T-helper 9 cell (primary cell): ENCODE results near the gene GTSE1.
A peak's percentile ranks its signal among the peaks of the same experiment; 100 is the strongest.

ENCODE experiments used
- DNase-seq: peaks from one replicate; pipeline ENCODE4 v3.0.0-alpha.2; 2020

Gene GTSE1

DNA sequence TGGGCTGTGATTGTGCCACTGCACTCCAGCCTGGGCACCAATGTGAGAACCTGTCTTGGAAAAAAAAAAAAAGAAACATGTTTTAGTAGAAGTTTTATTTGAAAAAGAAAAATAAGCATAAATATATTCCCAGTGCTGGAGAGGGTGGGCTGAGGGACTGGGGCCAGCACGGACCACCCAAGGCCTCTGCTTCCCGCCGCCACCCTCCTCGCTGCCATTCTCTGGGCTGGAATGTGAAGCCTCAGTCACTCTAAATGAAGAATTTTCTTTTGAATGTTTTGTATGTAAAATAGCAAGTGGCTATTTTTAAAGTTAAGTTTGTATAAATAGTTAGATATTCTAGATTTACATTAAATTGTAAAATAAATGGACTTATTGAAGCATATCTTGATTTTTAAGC, 33.8 kb downstream of the GTSE1 start:
- DNase-seq = no peak

DNA sequence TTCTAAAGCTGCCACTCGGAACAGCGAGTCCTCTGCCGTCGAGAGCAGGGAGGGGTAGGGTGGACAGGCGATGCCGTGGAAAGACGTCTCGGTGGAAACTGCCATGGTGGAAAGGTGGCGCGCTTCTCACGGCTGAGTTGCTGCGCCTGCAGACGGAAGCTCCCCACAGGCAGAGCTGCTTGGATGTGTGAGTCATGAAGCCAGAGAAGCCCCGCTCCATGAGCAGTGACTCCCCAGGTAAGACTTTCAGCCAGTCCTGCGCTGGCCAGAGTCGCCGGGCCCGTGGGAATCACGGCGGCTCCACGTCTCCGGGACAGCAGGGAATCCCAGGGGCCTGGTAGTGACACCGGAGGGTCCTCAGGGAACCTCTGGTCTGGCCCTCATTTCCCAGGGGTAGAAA, 34.8 kb downstream of the GTSE1 start:
- no peak for DNase-seq

DNA sequence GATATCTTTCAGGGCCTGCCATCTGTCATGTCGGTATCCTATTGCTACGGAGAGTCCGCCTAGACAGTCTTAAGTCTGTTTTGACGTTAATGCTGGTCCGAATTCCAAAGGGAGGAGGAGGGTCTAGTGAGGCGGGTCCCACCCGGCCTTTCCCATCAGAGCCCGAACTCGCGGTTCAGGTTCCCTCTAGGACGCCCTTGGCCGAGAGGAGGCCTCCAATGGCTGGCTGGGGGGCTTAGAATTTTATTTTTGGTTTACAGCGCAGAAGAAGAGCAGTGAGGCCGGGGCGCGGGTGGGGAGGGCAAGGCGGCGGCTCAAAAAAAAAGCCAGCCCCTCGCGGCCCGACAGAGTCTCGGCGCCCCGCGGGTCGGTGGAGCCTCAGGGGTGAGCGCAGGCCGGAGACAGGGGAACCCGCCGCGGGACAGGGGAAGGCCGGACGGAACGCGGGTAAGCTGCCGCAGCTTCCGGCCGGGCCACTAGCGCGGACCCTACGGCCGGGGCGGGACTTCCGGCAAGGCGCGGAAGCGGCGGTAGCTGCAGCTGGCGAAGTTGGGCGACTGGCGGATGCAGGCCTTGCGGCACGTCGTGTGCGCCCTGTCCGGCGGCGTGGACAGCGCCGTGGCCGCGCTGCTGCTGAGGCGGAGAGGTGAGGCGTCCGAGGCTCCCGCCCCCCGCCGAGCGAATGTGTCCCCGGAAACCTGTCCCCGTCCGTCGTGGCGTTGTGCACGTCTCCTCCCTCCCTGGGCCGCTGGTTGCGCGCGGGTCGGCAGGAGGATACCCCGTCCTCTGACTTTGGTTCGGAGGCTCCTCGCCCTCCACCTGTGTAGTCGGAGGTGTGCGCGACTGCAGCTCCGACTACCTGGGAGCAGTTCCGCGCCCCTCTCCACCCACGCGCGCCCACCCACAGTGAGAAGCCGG, 38.8 kb downstream of the GTSE1 start, which contains the start of gene TRMU:
TSS of gene TRMU (plus strand) at position 514 of the 918 bp plus-strand sequence. CDS start at position 565, 51 bp downstream.
- DNase-seq = peak; percentile 56

DNA sequence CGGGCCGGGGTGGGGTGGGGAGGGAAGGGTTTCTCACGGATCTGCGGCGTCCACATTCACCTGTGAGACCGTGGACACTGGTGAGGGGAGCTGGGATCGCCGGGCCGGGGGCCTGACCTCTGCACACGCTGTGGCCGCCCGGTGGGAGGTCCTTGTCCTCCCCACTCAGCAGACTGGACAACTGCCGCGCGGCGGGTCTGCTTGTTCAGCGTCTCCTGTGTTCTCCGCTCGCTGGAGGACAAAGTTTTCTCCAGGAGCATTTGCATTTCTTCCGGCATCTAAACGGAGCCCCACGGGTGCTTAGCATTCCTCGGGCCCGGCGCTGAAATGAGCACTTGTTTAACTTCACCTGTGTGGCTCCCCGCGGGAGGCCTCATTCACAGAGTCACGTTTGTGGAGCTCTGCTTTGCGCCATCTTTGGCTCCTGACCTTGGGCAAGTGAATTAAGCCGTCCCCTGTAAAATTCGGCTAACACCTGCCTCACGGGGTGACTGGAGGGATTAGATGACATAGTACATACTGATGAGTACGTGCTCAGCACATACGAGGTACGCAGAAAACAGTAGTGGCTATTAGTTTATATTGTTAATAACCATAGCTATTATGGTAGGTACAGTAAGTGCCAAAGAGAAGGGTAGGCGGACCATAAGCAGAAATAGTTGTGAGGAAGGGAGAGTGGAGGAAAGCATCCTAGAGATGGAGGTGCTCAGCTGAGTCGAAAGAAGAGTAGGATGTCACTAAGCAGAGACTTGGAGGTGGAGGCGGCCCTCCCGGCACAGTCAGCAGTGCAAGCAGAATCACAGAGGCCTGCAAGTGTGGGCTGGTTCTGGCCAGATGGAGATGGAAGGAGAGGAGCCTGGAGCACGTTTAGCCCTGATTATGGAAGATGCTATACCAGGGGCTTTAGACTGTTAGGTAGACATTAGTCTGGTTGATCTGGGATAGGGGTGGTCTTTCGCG, 39.7 kb downstream of the GTSE1 start:
- DNase-seq = no peak

DNA sequence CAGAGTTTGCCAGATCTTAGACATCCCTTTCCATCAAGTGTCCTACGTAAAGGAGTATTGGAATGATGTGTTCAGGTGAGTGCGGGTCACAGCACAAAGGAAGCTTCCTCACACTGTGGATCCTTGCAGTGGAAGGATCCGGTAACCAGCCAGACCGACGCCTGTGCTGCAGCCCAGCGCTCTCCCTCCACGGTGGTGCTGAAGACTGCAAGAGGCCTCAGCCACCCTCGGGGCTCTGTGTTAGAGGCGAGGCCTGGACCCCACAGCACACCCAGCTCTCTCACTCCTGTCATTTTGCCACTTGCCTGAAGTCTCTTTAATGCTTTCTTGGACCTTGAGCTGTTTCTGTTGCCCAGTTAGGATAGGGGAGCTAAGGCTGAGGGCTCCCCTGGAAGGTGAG, 41.2 kb downstream of the GTSE1 start:
- no peak for DNase-seq

DNA sequence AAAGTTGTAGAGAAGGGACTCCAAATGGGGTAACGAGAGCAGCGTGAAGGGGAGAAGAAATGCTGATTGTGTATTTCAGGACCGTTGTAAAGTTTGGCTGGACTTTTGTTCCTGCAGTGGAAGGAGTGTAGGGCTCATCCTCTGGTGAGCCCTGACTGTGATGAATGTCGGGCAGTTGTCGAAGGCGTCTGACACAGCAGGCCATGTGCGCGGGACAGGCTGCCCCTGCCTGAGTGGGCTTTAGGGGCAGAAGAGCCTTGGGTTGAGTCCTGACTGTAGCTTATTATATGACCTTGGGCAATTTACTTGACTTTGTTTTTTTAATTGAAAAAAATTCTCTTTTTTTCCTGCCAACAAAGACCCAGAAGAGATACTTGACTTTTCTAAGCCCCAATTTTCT, 42.0 kb downstream of the GTSE1 start:
- no peak for DNase-seq

DNA sequence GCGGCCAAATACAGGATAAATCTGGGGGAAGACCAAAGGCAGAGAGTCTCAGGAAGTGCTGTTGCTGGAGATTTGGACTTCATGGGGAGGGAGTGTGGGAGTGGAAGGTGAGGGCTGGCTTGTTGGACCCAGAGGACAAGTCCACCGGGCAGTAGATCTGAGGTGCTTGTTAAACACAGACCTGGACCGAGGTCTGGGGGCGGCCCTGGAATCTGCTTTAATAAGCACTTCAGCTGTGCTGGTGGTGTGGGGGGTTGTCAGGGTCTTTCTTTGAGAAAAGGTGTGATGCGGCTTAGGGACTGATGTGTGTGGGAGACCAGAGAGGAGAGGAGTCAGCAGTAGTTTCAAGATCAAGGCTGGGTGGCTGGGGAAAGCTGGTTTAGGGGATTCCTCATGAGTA, 43.3 kb downstream of the GTSE1 start:
- DNase-seq = no peak

DNA sequence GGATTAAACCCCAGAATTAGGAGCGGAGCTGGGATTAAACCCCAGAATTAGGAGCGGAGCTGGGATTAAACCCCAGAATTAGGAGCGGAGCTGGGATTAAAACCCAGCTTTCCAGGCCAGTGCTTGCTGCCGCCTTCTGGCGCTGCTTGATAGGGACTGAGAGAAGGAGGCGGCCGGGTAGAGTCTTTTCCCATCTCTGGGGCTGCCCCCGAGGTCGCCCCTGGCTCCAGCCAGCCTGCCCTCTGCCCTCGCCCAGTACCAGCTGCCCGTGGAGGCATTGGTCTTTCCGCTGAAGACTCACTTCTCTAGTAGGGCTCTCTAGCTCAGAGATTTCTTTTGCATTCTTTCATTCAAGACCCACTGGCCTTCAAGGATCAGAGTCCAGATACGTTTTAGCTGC, 44.0 kb downstream of the GTSE1 start:
- no peak for DNase-seq

DNA sequence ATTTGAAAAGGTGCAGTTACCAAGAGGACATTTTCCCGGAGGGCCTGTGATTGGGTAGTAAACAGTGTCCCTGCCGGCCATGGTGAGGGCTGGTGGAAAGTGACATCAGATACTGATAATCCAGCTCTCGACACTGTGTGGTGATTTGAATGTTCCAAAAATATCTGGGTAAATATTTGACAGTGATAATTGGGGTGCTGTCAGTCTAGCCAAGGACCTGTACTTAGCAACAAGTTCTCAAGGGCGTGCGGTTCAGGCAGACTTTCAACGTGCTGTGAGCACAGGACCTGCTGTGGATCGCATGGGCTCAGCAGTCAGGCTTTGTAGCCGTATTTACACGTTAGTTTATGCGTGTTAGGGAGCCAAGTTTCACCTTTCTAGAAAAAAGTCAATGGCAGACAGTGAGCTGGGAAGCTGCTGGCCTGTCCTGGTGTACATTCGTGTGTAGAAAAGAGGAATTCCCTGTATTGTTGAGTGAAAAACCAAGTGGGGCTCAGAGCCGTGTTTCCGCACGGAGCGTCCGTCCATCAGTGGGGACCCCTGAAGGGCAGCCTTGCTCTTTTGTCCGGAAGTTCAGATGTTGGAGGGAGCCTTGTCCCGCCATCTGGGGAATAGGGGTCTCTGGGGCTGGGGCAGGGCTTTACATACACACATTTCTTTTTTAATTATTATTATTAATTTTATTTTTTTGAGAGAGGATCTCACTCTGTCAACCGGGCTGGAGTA, 50.2 kb downstream of the GTSE1 start:
- DNase-seq = no peak

DNA sequence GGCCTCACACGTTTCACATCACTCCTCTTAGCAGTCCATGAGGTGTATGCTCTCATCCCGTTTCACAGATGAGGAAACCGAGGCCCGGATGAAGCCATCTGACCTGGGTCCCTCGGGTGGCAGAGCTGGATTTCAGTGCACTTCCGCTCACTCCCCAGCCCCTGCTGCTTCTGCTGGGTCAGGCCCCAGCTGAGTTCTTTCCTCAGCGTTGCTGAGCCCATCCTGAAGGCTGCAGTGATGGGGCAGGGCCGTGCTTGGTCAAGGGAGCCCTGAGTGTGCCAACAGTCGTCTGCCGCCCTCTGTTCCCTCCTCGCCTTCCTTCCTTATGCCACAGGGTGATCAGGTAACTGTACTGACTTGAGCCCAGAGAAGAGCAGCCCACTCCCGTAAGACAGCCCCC, 51.0 kb downstream of the GTSE1 start:
- no peak for DNase-seq

DNA sequence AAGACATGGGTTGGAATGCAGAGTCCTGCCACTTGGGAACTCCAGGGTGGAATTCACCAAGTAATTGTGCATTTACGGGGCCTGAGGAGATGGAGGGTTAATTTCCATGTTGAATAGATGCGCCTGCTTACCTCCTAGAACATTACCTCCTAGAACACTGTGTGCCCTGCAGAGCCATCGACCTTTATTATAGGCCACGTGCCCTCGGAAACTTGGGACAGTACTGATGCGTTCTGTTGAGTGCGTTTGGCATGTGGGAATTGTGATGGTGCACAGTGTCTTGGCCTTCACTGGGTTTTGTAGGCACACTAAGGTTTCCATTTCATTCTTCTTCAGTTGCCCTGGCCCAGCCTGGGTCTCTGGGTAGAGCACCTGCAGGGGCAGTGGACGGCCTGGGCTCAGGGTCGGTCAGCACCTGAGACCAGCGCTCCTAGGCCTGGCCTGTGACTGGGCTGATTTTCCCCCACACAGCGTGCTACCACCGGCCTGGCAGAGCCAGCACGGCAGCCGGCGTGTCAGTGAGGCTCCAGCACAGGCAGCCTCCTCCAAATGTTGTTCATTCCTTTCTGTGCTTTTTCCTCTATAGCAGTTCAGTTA, 51.5 kb downstream of the GTSE1 start:
- DNase-seq = no peak

DNA sequence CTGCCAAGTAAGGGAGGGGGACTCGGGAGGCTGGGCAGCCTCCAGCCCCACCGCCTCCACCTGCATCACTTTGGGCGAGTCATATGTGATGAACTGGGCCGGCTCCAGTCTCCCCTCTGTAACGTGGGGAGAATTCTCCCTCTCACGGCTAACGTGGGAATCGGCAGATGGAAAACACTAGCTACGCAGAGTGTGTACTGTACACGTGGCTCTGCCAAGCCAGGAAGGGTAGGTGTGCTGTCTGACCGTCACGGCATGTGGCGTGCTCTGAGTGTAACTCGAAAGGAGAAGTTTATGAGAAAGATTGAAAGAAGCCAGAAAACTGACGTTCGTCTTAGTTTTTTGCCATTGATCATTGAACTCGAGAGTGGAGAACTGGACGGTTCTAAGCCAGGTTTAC, 52.6 kb downstream of the GTSE1 start:
- DNase-seq = no peak

DNA sequence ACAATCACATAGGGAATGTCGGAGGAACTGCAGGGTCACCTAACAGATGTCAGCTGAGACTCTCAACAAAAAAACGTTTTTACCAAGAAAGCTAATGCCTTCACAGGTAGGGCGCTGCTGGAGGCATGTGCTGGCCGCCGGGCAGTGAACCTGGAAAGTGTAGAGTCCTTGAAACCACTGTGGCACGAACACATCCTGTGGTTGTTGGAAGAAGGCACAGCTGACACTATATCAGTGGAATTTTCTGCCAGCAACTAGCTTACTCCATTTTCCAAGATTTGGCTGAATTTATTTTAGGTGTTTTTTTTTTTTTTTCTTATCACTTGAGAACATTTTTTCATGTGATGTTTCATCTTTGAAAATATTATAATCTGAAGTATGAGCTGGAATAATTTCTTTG, 53.0 kb downstream of the GTSE1 start:
- DNase-seq = no peak

DNA sequence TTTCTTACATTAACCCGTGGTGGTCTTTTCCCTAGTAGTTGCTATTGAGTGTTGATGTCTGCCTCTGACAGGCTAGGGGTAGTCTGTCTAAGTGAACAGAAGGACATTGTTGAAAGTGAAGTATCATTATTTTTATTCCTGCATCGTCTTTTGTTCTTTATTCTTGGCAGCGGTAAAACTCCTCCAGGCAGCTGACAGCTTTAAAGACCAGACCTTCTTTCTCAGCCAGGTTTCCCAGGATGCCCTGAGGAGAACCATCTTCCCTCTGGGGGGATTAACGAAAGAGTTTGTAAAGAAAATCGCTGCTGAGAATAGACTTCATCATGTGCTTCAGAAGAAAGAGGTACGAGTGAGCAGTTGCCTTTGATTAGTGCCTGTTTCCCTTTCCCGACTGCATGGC, 53.5 kb downstream of the GTSE1 start:
- no peak for DNase-seq

DNA sequence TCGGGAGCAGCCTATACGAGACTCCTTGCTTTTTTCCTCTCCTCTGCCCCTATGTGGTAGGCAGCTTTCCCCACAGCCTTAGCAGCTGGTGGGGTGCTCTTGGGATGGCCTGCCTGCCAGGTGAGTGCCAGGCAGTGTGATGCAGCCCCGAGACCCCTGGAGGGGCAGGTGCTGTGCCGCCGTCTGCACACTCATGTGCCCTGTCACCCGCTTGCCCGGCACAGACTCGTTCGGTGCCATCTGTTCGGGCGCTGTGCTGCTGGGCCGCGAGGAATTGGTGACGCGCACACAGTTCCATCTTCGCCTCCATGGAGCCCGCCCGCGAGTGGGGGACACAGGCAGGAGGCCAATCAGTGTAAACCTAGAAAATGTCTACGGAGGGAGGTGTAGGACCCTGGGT, 54.0 kb downstream of the GTSE1 start:
- DNase-seq = no peak

DNA sequence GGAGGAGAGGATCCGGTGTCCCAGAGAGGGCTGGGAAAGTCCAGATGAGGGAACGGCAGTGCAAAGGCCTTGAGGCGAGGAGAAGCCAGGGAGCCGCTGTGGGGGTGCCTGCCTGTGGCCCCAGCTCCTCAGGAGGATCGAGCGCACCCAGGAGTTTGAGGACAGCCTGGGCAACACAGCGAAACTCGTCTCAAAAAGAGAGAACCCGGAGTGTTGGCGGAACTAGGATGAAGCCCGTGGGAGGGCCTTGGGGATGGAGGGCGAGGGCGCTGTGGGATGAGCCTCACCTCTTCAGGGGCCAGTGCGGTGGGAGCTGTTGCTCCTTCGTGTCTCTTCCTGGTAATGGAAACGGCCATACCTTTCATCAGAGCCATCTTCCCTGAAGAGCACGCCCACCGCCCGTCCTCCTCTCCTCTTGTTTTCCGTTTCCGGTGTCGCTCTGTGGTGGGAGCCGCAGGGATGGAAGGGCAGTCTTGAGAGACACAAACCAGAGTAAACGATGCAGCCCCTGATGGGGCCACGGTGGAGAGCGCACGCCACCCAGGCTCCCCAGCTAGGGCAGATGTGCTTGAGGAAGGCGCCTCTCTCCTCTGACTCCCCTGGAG, 54.6 kb downstream of the GTSE1 start:
- DNase-seq = no peak

DNA sequence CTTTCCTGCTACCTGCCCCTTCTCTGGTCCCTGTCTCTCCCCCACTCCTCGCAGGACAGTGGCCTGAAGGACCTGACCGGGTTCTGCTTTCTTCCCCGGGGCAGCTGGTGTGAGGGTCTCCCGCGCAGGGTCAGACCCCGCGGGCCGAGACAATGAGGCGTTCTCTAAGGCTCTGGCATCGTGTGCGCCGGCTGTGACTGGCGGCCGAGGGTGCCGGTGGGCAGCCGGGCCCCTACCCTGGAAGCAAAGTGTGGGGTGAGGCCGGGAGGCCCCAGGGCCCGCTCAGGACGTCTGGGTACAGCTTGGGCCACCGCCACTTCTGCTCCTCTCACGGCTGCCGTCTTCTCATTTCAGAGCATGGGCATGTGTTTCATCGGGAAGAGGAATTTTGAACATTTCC, 55.1 kb downstream of the GTSE1 start:
- DNase-seq = no peak

DNA sequence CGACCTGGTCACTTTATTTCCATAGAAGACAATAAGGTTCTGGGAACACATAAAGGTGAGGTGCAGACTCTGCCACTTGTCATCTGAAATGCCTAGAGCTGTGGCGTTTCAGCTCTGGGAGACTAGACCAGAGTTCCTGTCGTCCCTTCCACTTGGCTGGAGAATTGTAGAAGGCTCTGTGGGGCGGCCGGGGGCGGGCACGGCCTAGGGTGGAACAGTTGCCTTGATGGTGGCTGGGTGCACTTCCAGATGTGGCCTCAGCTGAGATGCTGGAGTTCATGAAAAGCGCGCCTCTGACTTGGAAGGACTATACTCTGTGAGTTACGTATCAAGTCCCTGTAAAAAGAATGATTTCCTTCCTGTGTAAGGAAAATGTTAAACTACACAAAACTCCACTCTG, 55.6 kb downstream of the GTSE1 start:
- DNase-seq = no peak

DNA sequence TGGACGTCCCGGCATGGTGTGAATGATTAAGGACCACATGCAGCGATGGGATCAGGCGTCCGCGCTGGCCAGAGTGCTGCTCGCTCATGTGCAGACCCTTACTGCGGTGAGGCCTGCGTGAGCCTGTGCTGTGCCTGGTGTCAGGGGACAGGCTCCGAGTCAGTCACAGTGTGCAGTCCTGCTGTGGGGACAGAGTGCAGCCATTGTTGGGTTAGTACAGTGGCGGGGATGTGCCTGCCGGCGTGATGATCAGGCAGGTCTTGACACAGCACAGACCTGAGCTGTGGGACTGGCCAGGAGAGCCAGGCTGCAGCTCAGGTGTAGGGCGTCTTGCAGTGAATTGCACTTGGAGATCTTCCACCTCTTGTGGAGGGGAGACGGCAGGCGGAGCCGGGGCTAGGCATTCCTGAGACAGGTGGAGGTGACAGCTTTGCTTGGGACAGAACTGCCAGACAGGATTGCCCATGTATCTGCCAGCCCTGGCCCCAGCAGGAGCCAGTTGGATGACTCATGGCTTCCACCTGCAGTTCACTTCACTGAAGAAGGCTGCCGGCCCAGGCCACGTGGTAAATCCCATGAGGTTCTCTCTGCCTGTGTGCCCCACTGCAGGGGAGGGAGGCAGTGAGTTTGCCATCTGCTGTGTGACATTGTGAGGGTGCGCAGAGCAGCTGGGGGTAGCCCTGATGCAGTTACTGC, 56.2 kb downstream of the GTSE1 start:
- no peak for DNase-seq

DNA sequence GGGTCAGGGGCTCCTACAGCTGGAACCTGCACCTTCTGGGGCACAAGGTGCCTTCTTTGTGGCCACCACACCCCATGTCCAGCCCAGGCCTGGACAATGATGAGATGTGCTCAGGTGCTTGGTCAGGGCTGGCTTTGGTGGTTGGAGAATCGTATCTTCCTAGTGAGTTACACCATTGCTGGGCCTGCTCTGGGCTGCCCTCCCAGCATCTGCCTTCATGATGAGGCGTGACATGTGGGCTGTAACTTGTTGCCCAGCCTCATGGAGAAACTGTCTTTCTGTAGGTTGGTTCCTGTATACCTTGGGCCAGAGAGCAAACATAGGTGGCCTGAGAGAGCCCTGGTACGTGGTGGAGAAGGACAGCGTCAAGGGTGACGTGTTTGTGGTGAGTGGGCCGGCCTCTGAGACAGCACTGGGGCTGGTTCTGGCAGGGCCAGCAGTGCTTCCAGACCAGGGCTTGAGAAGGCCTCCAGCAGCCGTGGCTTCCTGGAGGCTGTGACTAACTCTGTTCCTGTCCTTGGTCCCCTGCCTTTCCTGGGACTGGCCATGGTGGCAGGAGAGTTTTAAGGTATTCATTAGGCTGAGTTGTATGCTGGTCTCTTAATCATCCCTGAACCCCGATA, 56.9 kb downstream of the GTSE1 start:
- no peak for DNase-seq
